Mesothelial cell of epicardium (in vitro differentiated cells): ENCODE results near the gene E2F3. TPM values are rescaled to one million over a fixed set of nuclear protein-coding genes. Genes with fewer than 3 reads are reported as not detected.
A peak's percentile ranks its signal among the peaks of the same experiment; 100 is the strongest.

Experiments used
- DNase-seq, 2 experiments: peaks; one replicate each; pipeline ENCODE4 v3.0.0; 2021; ENCODE audit warnings: low spot score in 2 of 2; ENCODE audit not compliant: unreplicated experiment in 2 of 2
- H3K27ac Mint-ChIP-seq: 2 replicates; pipeline ENCODE4 v1.8.0; 2021; ENCODE audit warnings: mixed read lengths
- H3K27me3 Mint-ChIP-seq: 2 replicates; pipeline ENCODE4 v1.8.0; 2021; ENCODE audit warnings: low read depth, mixed read lengths
- H3K36me3 Mint-ChIP-seq: 2 replicates; pipeline ENCODE4 v1.8.0; 2021; ENCODE audit warnings: mixed read lengths
- H3K4me1 Mint-ChIP-seq: 2 replicates; pipeline ENCODE4 v1.8.0; 2021; ENCODE audit warnings: mixed read lengths
- H3K4me3 Mint-ChIP-seq: 2 replicates; pipeline ENCODE4 v1.8.0; 2021; ENCODE audit warnings: mild to moderate bottlenecking, moderate library complexity, mixed read lengths
- H3K9me3 Mint-ChIP-seq: 2 replicates; pipeline ENCODE4 v1.8.0; 2021; ENCODE audit warnings: mixed read lengths
- CTCF ChIP-seq: fragments of 200-600 bp; sonication (generic); IDR thresholded peaks from one replicate; pipeline ENCODE4 v1.5.0; 2021; ENCODE audit warnings: antibody characterized with exemption; ENCODE audit not compliant: unreplicated experiment
- total RNA-seq: library from RNA; stranded (reverse); gene quantifications from 3 replicates; pipeline ENCODE4 v1.2.1, GENCODE V29; 2021

Gene E2F3
- total RNA-seq, 1 donor from 2014 or later: 24.2 TPM

GRCh38 chr6:20434766-20435165, 33.1 kb downstream of the E2F3 start:
- Mint-ChIP-seq H3K4me1 (peaks cover 17% of the 10 kb centered on the region), H3K9me3 (peaks cover 9% of the 10 kb centered on the region), H3K27ac (no peak overlapping the region), H3K36me3 (peaks cover 23% of the 10 kb centered on the region), H3K4me3 (no peak overlapping the region), H3K27me3 (no peaks in the 10 kb centered on the region)
- DNase-seq: no peak
- TF ChIP-seq CTCF: no peak

GRCh38 chr6:20436719-20437118, 35.0 kb downstream of the E2F3 start:
- no peak for DNase-seq
- Mint-ChIP-seq H3K36me3 (peaks cover 15% of the 10 kb centered on the region), H3K9me3 (peaks cover 4% of the 10 kb centered on the region), H3K4me3 (no peak overlapping the region), H3K27ac (no peak overlapping the region), H3K4me1 (peaks cover 21% of the 10 kb centered on the region), H3K27me3 (no peaks in the 10 kb centered on the region)
- no peak for TF ChIP-seq CTCF

- peaks cover 28% of the 10 kb centered on the region for H3K4me1 Mint-ChIP-seq
- DNase-seq: no peak
- TF ChIP-seq CTCF: no peak
- H3K9me3 Mint-ChIP-seq: no peaks in the 10 kb centered on the region
- H3K36me3 Mint-ChIP-seq: peaks cover 9% of the 10 kb centered on the region
- no peaks in the 10 kb centered on the region for H3K27me3 Mint-ChIP-seq
- no peak overlapping the region for H3K4me3 Mint-ChIP-seq
- H3K27ac Mint-ChIP-seq: peak overlapping the region; percentile 6
These were observed 36.0 kb downstream of the E2F3 start for GRCh38 chr6:20437639-20438038.

- peak overlapping the region; percentile 13 for H3K27ac Mint-ChIP-seq
- no peak overlapping the region for H3K4me3 Mint-ChIP-seq
- DNase-seq: no peak
- H3K4me1 Mint-ChIP-seq: peaks cover 28% of the 10 kb centered on the region
- no peaks in the 10 kb centered on the region for H3K27me3 Mint-ChIP-seq
- TF ChIP-seq CTCF: no peak
- H3K9me3 Mint-ChIP-seq: no peaks in the 10 kb centered on the region
- H3K36me3 Mint-ChIP-seq: peaks cover 9% of the 10 kb centered on the region
These were observed 36.9 kb downstream of the E2F3 start for GRCh38 chr6:20438462-20439070.

- TF ChIP-seq CTCF: no peak
- H3K4me1 Mint-ChIP-seq: peaks cover 19% of the 10 kb centered on the region
- H3K9me3 Mint-ChIP-seq: no peaks in the 10 kb centered on the region
- no peaks in the 10 kb centered on the region for H3K27me3 Mint-ChIP-seq
- H3K36me3 Mint-ChIP-seq: peaks cover 9% of the 10 kb centered on the region
- DNase-seq: no peak
- H3K4me3 Mint-ChIP-seq: no peak overlapping the region
- no peak overlapping the region for H3K27ac Mint-ChIP-seq
These were observed 37.9 kb downstream of the E2F3 start for GRCh38 chr6:20439558-20439957.

GRCh38 chr6:20440296-20440695, 38.6 kb downstream of the E2F3 start:
- Mint-ChIP-seq H3K9me3 (no peaks in the 10 kb centered on the region), H3K4me1 (peaks cover 17% of the 10 kb centered on the region), H3K36me3 (peaks cover 8% of the 10 kb centered on the region), H3K27me3 (no peaks in the 10 kb centered on the region), H3K27ac (no peak overlapping the region), H3K4me3 (no peak overlapping the region)
- DNase-seq: no peak
- no peak for TF ChIP-seq CTCF
